Measurements from ENCODE around the gene PRKRIP1.

PRKRIP1 gene

DNA sequence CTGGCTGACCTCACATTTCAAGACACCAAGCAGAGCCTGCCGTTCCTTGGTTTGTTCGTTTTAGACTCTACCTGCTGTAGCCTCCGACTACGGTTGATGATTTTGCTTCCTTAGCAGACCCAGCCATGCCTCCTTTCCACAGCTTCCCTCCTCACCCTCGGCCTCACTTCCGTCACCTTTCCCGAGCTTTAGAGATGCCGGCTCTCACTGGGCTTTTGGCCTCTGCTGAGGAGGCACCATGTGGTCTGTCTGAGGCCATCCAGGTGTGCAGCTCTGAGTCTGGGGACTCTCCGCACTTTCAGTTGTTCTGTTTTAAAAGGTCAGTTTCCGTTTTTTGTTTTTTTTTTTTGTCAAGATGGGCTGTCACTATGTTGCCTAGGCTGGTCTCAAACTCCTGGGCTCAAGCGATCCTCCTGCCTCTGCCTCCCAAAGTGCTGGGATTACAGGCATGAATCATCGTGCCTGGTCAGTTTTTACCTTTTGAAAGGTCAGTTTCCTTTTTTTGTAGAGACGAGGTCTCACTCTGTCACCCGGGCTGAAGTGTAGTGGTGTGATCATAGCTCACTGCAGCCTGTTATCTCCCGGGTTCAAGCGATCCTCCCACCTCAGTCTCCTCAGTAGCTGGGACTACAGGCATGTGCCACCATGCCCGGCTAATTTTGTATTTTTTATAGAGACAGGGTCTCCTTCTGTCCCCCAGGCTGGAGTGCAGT, 49.0 kb downstream of the PRKRIP1 start:
- TF ChIP-seq CTCF (IDR thresholded peaks at IDR 0.05; ENCODE audit: borderline replicate concordance, control extremely low read depth, extremely low read depth, insufficient read depth, missing control alignments) = no peak
- peak; percentile 77 for DNase-seq (ENCODE audit: low spot score)
- in situ Hi-C loops (cut with MboI; ENCODE audit: low sequenced_read_pairs, unreplicated experiment) = no loop called here

DNA sequence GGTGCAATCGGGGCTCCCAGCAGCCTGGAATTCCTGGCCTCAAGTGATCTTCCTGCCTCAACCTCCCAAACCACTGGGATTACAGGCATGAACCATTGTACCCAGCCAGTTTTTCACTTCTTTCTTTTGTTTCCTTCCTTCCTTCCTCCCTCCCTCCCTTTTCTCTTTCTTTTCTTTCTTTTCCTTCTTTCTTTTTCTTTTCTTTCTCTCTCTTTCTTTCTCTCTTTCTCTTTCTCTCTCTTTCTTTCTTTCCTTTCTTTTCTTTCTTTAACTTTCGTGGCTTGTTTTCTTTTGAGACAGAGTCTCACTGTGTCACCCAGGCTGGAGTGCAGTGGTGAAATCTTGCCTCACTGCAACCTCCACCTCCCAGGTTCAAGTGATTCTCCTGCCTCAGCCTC, 49.5 kb downstream of the PRKRIP1 start:
- DNase-seq (ENCODE audit: low spot score) = no peak

DNA sequence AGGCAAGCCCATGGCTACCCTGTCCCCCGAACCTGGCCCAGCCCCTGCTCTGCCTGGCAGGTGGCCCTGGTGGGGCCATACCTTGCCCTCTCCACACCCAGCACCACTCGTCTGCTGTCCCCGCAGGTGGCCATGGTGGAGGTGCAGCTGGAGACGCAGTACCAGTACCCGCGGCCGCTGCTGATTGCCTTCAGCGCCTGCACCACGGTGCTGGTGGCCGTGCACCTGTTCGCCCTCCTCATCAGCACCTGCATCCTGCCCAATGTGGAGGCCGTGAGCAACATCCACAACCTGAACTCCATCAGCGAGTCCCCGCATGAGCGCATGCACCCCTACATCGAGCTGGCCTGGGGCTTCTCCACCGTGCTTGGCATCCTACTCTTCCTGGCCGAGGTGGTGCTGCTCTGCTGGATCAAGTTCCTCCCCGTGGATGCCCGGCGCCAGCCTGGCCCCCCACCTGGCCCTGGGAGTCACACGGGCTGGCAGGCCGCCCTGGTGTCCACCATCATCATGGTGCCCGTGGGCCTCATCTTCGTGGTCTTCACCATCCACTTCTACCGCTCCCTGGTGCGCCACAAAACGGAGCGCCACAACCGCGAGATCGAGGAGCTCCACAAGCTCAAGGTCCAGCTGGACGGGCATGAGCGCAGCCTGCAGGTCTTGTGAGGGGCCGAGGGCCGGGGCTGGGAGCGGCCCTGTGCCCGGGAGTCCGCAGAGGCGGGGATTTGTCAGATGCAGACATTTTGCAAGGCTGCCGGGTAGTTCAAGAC, 50.4 kb downstream of the PRKRIP1 start:
- no peak for TF ChIP-seq CTCF (IDR thresholded peaks at IDR 0.05; ENCODE audit: borderline replicate concordance, control extremely low read depth, extremely low read depth, insufficient read depth, missing control alignments)
- in situ Hi-C loops (cut with MboI; ENCODE audit: low sequenced_read_pairs, unreplicated experiment) = no loop called here
- DNase-seq (ENCODE audit: low spot score) = no peak

More for the DNA sequence above, 49.5 kb downstream of the PRKRIP1 start:
- no peak for TF ChIP-seq CTCF (IDR thresholded peaks at IDR 0.05; ENCODE audit: borderline replicate concordance, control extremely low read depth, extremely low read depth, insufficient read depth, missing control alignments)
- in situ Hi-C loops (cut with MboI; ENCODE audit: low sequenced_read_pairs, unreplicated experiment) = no loop called here

DNA sequence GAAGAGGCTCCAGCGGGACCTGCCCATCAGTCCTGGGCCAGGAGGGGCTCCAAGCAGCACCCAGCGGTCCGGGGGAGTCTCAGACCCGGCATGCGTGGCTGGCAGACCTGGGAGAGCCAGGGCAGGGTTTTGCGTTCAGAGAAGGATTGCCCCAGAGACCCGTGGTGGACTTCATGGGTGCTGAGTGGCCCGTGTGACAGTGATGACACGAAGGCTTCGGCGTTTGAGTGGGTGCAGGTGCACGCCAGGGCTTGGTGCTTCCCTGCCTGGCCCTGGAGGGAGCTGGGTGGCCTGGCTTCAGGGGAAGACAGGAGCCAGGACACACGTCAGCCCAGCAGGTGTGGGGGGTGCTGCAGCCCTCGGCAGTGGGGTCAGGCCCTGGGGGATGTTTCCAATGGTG, 51.1 kb downstream of the PRKRIP1 start:
- no peak for TF ChIP-seq CTCF (IDR thresholded peaks at IDR 0.05; ENCODE audit: borderline replicate concordance, control extremely low read depth, extremely low read depth, insufficient read depth, missing control alignments)
- in situ Hi-C loops (cut with MboI; ENCODE audit: low sequenced_read_pairs, unreplicated experiment) = no loop called here
- DNase-seq (ENCODE audit: low spot score) = no peak

- no peak for TF ChIP-seq CTCF (IDR thresholded peaks at IDR 0.05; ENCODE audit: borderline replicate concordance, control extremely low read depth, extremely low read depth, insufficient read depth, missing control alignments)
- in situ Hi-C loops (cut with MboI; ENCODE audit: low sequenced_read_pairs, unreplicated experiment) = no loop called here
- no peak for DNase-seq (ENCODE audit: low spot score)
Measured at GRCh38 chr7:102449136-102449535, 53.0 kb downstream of the PRKRIP1 start.

DNA sequence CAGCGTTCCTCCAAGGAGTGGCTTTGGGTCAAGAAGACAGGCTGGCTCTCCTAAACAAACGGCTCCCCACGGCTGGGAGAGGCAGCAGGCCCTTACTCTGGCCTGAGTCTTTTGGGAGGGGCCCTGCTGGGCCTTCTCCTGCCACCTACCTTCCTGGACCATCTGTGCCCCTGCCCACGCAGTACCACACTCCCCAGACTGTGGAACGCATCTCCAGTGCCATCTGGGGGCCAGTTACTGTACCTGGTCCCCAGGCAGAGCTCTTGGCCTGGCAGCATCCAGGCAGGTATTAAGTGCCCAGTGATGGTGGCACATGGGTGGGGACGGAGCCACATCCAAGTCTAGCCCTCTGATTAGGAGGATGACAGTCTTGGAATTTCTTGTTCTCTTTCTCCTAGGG, 54.1 kb downstream of the PRKRIP1 start:
- DNase-seq (ENCODE audit: low spot score) = no peak
- in situ Hi-C loops (cut with MboI; ENCODE audit: low sequenced_read_pairs, unreplicated experiment) = no loop called here
- TF ChIP-seq CTCF (IDR thresholded peaks at IDR 0.05; ENCODE audit: borderline replicate concordance, control extremely low read depth, extremely low read depth, insufficient read depth, missing control alignments) = peak; percentile 66
